Subcutaneous abdominal adipose tissue (tissue), 5 donors: Measurements from ENCODE around the gene NUDCD2.
"Not testable (repeated sequence)": the region's sequence is repeated elsewhere in the genome, so short reads cannot be mapped to it uniquely, and the experiment has no call there.

Experiments
- H3K27ac ChIP-seq: one replicate; pipeline ENCODE4 v1.7.0; 2013; ENCODE audit warnings: low read depth, mild to moderate bottlenecking, inconsistent platforms, low read length, moderate library complexity
- H3K27me3 ChIP-seq, 5 donors: one replicate each; pipeline ENCODE4 v1.7.0; 2013; ENCODE audit warnings: low read length in 5 of 5, inconsistent platforms in 1 of 5; ENCODE audit not compliant: control insufficient read depth in 5 of 5, insufficient read depth in 4 of 5
- H3K36me3 ChIP-seq, 5 donors: one replicate each; pipeline ENCODE4 v1.7.0; 2013; ENCODE audit warnings: low read length in 5 of 5; ENCODE audit not compliant: control insufficient read depth in 5 of 5, insufficient read depth in 5 of 5
- H3K4me1 ChIP-seq, 5 donors: one replicate each; pipeline ENCODE4 v1.7.0; 2013; ENCODE audit warnings: low read length in 5 of 5, mild to moderate bottlenecking in 3 of 5, moderate library complexity in 1 of 5; ENCODE audit not compliant: control insufficient read depth in 5 of 5, insufficient read depth in 5 of 5
- H3K4me3 ChIP-seq, 5 donors: one replicate each; pipeline ENCODE4 v1.7.0; 2013; ENCODE audit warnings: low read length in 5 of 5, low read depth in 1 of 5
- H3K9ac ChIP-seq, 5 donors: one replicate each; pipeline ENCODE4 v1.7.0; 2013; ENCODE audit warnings: low read length in 5 of 5, mild to moderate bottlenecking in 4 of 5, moderate library complexity in 3 of 5
- H3K9me3 ChIP-seq, 5 donors: one replicate each; pipeline ENCODE4 v1.7.0; 2013; ENCODE audit warnings: low read length in 5 of 5; ENCODE audit not compliant: control insufficient read depth in 5 of 5
- donor health status: healthy.
- donor health status: healthy.
- donor health status: healthy.
- donor health status: healthy.
- donor health status: healthy.

NUDCD2 gene

DNA sequence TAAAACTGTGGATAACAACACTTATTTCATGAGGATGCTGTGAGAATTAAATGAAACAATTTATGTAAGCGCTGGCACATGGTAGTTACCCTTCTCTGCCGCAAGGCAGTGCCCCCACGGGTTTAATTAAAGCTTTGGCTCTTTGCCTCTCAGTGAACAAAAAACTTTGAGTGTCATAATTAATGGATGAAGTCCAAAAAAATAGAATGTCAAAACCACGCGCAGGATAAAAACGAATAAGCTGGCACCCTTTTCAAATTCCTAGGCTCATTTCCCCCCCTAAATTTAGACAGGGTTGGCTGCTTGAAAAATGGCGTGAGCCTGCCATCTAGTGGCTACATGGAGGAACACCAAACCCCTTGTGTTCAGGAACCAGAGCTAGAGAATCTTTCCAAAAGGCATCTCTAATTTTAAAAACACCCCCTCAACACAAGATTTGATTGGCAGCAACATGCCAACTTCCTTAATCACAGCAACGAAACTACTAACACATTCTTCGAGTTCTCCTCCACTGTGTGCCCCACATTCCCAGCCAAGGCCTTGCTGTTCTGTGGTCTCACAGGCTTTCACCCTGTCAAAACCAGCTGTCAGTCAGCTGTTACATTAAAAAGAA, 51.5 kb downstream of the NUDCD2 start:
- Histone ChIP-seq H3K4me3 (peak overlapping the region in 1 of 5 donors; percentile 42), H3K36me3 (no peaks in the 10 kb centered on the region), H3K27me3 (no peaks in the 10 kb centered on the region), H3K27ac (no peak overlapping the region), H3K9ac (peak overlapping the region in 2 of 5 donors; percentile 15 to 32), H3K4me1 (peaks cover 0 to 10% (median 9%) of the 10 kb centered on the region in 5 donors), H3K9me3 (no peaks in the 10 kb centered on the region)

DNA sequence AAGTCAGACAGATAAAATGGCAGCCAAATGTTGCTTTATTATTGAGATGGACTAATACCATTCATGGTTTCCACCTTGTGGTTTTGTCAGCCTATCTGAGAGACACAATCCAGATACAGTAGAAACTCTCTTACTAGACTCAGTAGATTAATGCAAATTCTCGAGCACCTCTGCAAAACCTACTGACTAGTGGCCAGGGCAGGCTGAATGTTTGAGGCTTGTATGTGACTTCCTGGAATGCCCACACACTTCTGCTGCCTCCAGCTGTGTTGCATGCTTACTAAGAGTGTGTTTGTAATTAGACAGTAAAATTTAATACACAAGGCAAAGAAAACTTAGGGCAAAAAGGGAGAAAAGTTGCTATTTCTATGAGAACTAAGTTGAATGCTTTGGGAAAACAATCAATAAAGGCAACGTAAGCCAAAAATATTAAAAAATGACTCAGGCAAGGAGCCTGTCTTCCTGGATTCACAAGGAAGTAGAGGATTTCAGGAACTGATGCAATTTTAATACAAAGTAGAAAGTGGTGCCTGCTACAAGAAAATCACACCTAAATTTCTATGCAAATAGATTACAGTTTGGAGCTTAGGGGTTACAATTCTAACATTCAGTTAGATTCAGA, 52.8 kb downstream of the NUDCD2 start:
- Histone ChIP-seq H3K4me1 (peaks cover 0 to 10% (median 9%) of the 10 kb centered on the region in 5 donors), H3K9ac (no peak overlapping the region), H3K4me3 (no peak overlapping the region), H3K36me3 (no peaks in the 10 kb centered on the region), H3K27me3 (no peaks in the 10 kb centered on the region), H3K27ac (no peak overlapping the region), H3K9me3 (no peaks in the 10 kb centered on the region)

DNA sequence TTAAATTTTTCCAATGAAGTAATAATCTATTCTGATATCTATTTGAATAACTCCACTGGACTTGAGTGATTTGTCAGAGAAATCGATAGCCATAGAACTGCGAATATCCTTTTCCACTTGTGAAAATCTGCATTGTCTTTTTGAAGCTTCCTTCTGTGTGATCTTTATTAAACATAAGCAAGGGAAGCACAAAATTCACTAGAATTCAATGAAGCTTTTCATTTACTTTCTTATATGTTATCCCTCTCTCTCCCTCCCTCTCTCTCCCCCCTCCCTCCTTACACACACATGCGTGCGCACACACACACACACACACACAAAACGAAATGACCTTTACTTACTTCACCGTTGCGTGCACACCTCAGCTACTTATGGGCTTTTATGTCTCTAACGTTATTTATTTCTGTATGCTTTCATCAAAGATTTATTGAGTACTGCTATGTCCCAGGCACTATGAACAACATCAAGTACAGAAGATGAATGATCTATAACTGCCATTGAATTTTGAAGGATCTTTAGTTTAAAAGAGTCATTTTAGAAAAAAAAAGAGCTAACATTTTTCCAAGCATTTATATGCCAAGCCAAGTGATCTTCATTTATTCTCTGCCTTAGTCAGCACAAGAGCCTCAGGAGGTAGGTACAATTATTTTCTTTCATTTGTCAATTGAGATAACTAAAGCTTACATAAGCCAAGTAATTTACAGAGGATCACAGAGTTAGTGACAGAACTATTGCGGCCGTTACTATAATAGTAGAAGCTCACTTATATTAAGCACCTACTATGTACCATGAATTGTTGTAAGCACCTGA, 55.3 kb downstream of the NUDCD2 start:
- Histone ChIP-seq H3K4me1 (peaks cover 0 to 10% (median 9%) of the 10 kb centered on the region in 5 donors), H3K9me3 (no peaks in the 10 kb centered on the region), H3K9ac (no peak overlapping the region), H3K36me3 (no peaks in the 10 kb centered on the region), H3K27me3 (no peaks in the 10 kb centered on the region), H3K4me3 (no peak overlapping the region), H3K27ac (no peak overlapping the region)

GRCh38 chr5:163402007-163402406, 57.9 kb downstream of the NUDCD2 start:
- Histone ChIP-seq H3K4me1 (no peaks in the 10 kb centered on the region), H3K36me3 (no peaks in the 10 kb centered on the region), H3K27ac (no peak overlapping the region), H3K9me3 (no peaks in the 10 kb centered on the region), H3K4me3 (no peak overlapping the region), H3K27me3 (no peaks in the 10 kb centered on the region), H3K9ac (no peak overlapping the region)

DNA sequence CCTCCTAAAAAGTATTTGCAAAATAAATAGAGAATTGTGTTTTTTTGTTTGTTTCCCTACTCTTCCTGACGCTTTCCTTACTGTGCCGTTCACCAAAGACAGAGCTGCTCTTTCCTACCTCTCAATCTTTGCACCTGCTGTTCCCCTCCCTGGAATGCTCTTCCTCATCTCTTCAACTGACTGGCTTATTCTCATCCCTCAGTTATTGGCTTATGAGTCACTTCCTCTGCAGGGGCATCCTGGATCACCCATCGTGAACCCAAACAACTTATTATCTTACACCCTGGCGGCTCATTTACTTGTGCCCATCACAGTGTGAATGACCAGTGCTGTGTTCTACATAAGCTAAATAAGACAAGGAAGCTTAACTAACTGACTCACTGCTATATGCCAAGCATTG, 58.6 kb downstream of the NUDCD2 start:
- no peaks in the 10 kb centered on the region for H3K27me3 ChIP-seq
- H3K27ac ChIP-seq: no peak overlapping the region
- H3K4me1 ChIP-seq: no peaks in the 10 kb centered on the region
- H3K9me3 ChIP-seq: no peaks in the 10 kb centered on the region
- no peaks in the 10 kb centered on the region for H3K36me3 ChIP-seq
- no peak overlapping the region for H3K9ac ChIP-seq
- H3K4me3 ChIP-seq: no peak overlapping the region

DNA sequence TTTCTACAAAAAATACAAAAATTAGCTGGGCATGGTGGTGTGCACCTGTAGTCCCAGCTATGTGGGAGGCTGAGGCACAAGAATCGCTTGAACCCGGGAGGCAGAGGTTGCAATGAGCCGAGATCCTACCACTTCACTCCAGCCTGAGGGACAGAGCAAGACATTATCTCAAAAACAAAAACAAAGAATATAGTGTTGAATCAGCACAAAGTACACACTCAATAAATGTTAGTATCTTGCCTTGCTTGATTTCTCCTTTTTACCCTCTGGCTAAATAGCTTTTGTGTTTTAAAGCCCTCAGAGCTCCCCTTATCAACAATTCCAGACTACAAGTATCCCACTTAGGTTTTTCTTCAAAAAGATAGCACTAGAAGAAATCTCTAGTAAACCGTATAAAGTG, 60.0 kb downstream of the NUDCD2 start:
- Histone ChIP-seq H3K9ac (no peak overlapping the region), H3K9me3 (no peaks in the 10 kb centered on the region), H3K4me1 (no peaks in the 10 kb centered on the region), H3K27ac (no peak overlapping the region), H3K36me3 (no peaks in the 10 kb centered on the region), H3K27me3 (no peaks in the 10 kb centered on the region), H3K4me3 (no peak overlapping the region)

- no peaks in the 10 kb centered on the region for H3K27me3 ChIP-seq
- no peak overlapping the region for H3K4me3 ChIP-seq
- no peaks in the 10 kb centered on the region for H3K36me3 ChIP-seq
- no peaks in the 10 kb centered on the region for H3K9me3 ChIP-seq
- H3K27ac ChIP-seq: no peak overlapping the region
- H3K4me1 ChIP-seq: no peaks in the 10 kb centered on the region
- H3K9ac ChIP-seq: no peak overlapping the region
Measured at GRCh38 chr5:163397354-163397753, 62.5 kb downstream of the NUDCD2 start.

DNA sequence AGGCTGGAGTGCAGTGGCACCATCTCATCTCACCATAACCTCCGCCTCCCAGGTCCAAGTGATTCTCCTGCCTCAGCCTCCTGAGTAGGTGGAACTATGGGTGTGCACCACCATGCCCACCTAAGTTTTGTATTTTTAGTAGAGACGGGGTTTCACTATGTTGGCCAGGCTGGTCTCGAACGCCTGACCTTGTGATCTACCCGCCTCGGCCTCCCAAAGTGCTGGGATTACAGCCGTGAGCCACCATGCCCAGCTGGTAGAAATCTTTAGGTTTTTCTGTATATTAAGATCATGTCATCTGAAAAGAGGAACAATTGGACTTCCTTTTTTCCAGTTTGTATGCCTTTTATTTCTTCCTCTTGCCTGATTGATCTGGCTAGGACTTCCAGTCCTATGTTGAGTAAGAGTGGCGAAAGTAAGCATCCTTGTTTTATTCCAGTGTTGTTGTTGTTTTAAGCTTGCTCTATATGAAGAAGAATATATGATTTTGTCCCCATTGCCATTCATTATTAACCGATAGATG, 63.0 kb downstream of the NUDCD2 start:
- H3K27ac ChIP-seq, H3K4me3 ChIP-seq: not testable (repeated sequence)

More for the DNA sequence above, 63.0 kb downstream of the NUDCD2 start:
- not testable (repeated sequence) for H3K27me3 ChIP-seq, H3K4me1 ChIP-seq, H3K9ac ChIP-seq, H3K36me3 ChIP-seq, H3K9me3 ChIP-seq
